DMS79 (cell line): ENCODE results near the gene ADGRF4.

Experiments used
- DNase-seq: peaks from one replicate; lab custom pipeline; 2025; lab: John Stamatoyannopoulos, UW

Gene ADGRF4

DNA sequence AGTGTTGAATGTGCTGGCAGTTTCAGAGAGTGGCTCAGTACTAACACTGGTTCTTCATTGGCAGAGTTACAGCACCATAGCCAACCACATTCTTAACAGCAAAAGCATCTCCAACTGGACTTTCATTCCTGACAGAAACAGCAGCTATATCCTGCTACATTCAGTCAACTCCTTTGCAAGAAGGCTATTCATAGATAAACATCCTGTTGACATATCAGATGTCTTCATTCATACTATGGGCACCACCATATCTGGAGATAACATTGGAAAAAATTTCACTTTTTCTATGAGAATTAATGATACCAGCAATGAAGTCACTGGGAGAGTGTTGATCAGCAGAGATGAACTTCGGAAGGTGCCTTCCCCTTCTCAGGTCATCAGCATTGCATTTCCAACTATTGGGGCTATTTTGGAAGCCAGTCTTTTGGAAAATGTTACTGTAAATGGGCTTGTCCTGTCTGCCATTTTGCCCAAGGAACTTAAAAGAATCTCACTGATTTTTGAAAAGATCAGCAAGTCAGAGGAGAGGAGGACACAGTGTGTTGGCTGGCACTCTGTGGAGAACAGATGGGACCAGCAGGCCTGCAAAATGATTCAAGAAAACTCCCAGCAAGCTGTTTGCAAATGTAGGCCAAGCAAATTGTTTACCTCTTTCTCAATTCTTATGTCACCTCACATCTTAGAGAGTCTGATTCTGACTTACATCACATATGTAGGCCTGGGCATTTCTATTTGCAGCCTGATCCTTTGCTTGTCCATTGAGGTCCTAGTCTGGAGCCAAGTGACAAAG, 17.0 kb upstream of the ADGRF4 start:
- DNase-seq: no peak

GRCh38 chr6:47686411-47686810, 12.0 kb upstream of the ADGRF4 start:
- no peak for DNase-seq

DNA sequence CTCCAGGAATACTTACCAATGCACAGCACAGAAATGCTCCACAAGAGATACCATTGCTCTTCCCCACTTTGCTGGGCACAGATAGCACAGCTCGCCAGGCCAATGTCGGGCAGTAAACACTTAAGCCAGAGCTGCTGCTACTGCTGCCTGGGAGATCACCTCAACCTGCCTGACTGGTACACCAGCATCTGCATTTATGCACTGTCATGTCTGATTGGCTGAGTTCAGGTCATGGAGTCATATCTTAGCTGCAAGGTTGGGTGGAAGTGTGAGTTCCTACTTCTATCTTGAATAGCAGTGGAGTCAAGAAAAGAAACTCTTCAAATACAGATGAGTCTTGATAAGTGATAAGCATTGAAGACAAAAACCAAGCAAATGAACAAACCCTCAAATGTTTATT, 10.9 kb upstream of the ADGRF4 start:
- DNase-seq: no peak

- no peak for DNase-seq
Observed at GRCh38 chr6:47690214-47690613, 8.2 kb upstream of the ADGRF4 start.

DNA sequence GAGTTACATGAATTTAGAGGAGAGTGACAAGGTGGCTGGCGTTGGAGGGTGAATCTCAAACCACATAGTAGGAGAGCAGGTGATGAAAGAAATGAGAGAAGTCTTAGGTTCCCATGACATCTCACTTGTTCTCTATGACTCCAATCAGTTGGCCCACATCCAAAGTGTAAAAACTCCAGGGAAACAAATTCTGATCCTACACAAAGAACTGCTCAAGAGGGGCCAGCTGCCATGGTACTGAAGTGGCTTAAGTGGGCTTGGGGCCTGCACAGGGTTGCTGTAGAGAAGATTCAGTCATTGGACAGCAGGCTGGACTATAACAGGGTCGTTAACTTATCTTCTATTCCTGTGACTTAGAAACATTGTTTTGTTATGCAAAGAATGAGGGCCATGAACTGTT, 7.6 kb upstream of the ADGRF4 start:
- DNase-seq: no peak

- DNase-seq: no peak
Observed at GRCh38 chr6:47697925-47698324, 455 bp upstream of the ADGRF4 start.

DNA sequence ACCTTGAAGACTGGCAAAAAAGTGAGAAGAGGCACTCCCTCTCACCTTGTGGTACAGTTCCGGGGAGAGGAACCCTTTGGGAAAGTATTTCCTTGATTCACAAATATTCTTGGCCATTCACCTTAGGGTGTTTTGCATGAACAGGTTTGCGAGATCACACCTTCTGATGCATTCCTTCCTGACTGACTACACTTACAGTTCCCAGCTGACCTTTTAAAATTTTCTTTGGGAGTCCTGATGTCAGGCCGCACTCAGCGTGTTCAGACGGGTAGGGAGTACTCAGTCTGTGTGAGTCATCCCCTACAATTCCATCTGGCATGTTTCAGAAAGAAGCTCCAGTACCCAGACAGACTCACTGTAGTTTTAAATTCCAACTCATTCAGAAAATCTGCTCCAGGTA, 1.7 kb downstream of the ADGRF4 start:
- no peak for DNase-seq

GRCh38 chr6:47700596-47700995, 2.2 kb downstream of the ADGRF4 start:
- DNase-seq: no peak

DNA sequence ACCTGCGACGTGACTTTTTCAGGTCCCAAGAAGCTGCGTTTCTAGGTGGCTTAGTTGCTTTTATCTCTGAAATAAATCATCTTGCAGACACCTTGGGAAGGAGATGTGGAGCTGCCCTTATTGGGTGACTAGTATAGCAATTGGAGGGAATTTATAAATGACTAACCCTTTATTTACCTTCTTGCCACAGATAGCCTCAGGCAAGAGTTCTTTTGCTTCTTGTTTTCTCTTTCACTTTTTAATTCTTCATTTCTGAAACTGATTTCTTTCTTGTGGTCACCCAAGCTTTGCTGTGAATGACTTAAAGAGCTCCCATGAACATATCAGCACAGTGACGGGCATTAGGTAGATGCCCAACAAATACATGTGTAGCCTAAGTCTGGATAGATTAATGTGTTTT, 3.0 kb downstream of the ADGRF4 start:
- DNase-seq: no peak

- DNase-seq: no peak
Observed at GRCh38 chr6:47709160-47709559, 10.8 kb downstream of the ADGRF4 start.

DNA sequence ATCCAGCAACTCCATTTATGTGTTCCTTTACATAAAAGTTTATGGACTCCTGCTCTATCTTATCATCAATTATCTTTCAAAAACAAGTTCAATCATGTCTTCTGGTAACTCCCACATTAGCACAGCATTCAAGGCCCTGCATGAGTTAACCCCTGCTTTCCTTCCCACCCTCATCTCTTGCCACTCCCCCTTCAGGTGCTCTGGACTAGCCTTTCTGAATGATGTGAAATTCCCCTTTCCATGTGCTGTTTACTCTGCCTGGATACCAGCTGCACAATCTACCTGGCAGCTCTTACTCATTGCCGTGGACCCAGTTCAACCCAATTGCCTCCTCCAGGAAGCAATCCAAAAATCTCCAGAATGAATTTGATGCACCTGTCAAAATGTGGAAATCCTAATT, 11.9 kb downstream of the ADGRF4 start:
- DNase-seq: no peak

DNA sequence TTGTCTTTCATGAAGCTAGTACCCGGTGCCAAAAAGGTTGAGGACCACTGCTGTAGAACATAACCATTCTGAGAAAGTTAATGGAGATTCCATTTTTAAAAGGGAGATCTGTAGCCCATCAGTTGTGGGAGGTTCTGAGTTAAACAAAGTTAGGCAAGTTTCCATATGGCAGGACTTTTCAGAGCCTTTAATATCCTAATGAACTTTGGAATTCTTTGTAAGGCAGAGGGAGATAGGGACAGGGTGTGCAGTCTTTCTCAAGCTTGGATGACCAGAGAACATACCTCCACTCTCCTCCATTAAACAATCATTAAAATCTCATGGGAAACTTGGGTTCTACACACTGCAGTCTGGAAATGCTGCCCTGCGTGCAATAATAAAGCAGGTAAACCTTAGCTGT, 14.8 kb downstream of the ADGRF4 start:
- no peak for DNase-seq

DNA sequence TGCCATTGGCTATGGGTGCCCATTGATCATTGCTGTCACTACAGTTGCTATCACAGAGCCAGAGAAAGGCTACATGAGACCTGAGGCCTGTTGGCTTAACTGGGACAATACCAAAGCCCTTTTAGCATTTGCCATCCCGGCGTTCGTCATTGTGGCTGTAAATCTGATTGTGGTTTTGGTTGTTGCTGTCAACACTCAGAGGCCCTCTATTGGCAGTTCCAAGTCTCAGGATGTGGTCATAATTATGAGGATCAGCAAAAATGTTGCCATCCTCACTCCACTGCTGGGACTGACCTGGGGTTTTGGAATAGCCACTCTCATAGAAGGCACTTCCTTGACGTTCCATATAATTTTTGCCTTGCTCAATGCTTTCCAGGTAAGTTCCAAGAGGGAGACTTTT, 16.4 kb downstream of the ADGRF4 start:
- DNase-seq: no peak

- no peak for DNase-seq
Observed at GRCh38 chr6:47715782-47716181, 17.4 kb downstream of the ADGRF4 start.

DNA sequence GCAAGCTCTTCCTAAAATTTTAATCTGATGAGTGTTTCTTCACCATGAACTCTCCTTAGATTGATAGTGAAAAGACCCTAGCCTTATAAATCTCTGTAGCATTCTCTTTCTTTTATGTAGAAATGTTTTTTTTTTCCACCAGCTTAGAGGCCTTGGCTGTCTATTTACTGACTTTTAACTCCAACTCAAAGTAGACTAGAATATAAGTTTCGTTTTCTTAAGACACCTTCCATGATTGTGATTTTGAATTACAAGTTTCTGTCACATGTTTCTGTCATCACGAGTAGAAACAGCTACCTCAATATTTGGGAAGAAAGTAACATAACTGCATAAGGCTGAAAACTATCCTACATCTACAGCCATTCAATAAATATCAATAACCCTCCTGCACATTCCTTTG, 17.8 kb downstream of the ADGRF4 start:
- no peak for DNase-seq

- DNase-seq: no peak
Observed at GRCh38 chr6:47718571-47718970, 20.2 kb downstream of the ADGRF4 start.

DNA sequence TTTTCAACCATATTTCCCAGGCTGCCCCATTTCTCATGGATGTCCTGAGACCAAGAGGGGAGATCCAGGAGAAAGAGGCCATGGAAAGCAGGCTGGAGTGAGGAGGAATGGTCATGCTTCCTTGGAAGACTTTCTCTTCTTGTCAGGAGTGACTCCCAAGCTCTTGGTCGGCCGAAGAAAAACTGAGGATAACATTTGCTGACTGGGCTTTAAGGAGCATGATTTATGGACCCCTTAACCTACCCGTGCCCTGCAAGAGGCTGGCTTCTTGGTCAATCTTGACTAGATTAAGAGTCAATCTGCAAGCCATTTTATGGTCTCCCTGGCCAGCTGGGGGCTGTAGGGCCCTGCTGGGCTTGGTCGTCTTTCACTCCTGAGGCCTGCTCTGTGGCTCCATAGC, 22.8 kb downstream of the ADGRF4 start:
- DNase-seq: no peak

- DNase-seq: no peak
Observed at GRCh38 chr6:47722194-47722593, 23.8 kb downstream of the ADGRF4 start.

DNA sequence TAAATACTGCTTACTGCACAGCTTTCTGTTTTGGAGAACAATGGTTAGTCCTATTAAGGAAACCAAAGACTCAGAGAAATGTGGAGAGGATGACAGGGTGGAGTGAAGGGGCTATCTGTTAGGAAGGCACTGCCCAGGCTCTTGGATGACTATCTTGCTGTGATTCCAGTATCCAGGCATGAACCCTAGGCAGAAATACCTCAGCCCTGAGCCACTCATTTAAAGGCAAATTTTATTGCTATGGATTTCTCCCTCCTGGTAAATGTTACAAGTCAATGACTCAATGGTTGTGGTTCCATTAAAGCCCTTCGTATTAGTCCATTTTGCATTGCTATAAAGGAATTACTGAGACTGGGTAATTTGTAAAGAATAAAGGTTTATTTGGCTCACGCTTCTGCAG, 25.9 kb downstream of the ADGRF4 start:
- DNase-seq: no peak

DNA sequence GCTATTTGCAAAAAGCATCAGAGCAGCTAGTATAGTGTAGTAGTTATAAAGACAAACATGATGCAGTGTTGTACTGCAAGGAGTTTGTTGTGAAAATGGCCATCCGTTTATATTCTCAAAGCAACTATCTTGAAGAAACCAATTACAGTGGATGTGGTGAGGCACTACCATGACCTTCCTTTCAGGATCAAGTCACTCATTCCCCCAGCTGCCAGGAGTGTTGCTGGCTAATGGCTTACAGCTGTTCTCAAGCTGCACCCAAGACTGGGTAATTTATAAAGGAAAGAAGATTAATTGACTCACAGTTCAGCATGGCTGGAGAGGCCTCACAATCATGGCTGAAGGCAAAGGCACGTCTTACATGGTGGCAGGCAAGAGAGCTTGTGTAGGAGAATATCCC, 29.0 kb downstream of the ADGRF4 start:
- DNase-seq: no peak

- DNase-seq: no peak
Observed at GRCh38 chr6:47729019-47729418, 30.6 kb downstream of the ADGRF4 start.

- DNase-seq: no peak
Observed at GRCh38 chr6:47729457-47729856, 31.1 kb downstream of the ADGRF4 start.

- DNase-seq: no peak
Observed at GRCh38 chr6:47733879-47734558, 35.6 kb downstream of the ADGRF4 start.
